GM12878 (cell line): ENCODE data around the gene LDOC1. TPM values are rescaled to one million over a fixed set of nuclear protein-coding genes. Genes with fewer than 3 reads are reported as not detected.

Experiments
- ATAC-seq: fragments of 200-7000 bp; cut with Tn5 transposase; 3 replicates; pipeline ENCODE4 v1.9.1; 2020; ENCODE audit warnings: mild to moderate bottlenecking, moderate library complexity
- BruUV-seq: library from RNA; stranded (reverse); fragments of 400-500 nt; replicated peaks from 2 replicates; lab custom pipeline; 2021; lab: Mats Ljungman, UMichigan
- CTCF ChIA-PET: fragments of 300-600 bp; sonication (Branson Sonifier 250); formaldehyde crosslinking; extraction: SDS; loops from one replicate; lab custom pipeline; 2021; ENCODE audit warnings: inconsistent platforms; lab: Yijun Ruan, JAX
- POLR2A ChIA-PET: fragments of 350-600 bp; formaldehyde crosslinking; extraction: SDS; loops from one replicate; lab custom pipeline; 2021; ENCODE audit warnings: inconsistent platforms; lab: Charles Lee
- RAD21 ChIA-PET: fragments of 300-600 bp; sonication (Branson Sonifier 250); formaldehyde crosslinking; loops from one replicate; lab custom pipeline; 2023; ENCODE audit warnings: antibody characterized with exemption; ENCODE audit not compliant: unreplicated experiment; lab: Charles Lee
- SMC1A ChIA-PET: fragments of 300-600 bp; sonication (Branson Sonifier 250); formaldehyde crosslinking; loops from one replicate; lab custom pipeline; 2023; ENCODE audit not compliant: unreplicated experiment, uncharacterized antibody; lab: Charles Lee
- DNase-seq: peaks from one replicate; pipeline ENCODE4 v3.0.0-alpha.2; 2011; ENCODE audit warnings: low read depth, low spot score
- FAIRE-seq: peaks from 3 replicates; lab custom pipeline; 2011; peaks lifted over from hg19 to GRCh38; lab: Jason Lieb, UNC
- H2AFZ ChIP-seq: 2 replicates; pipeline ENCODE4 v1.6.0; 2011; ENCODE audit warnings: low read depth, low read length, control low read depth; ENCODE audit not compliant: control insufficient read depth
- H3K27ac ChIP-seq: 2 replicates; pipeline ENCODE4 v1.5.1; 2011; ENCODE audit warnings: control low read depth; ENCODE audit not compliant: control insufficient read depth, insufficient read depth
- H3K27me3 ChIP-seq, 2 experiments: replicated peaks in 1 of 2; 2 replicates each; pipeline versions ENCODE4 v1.6.0 to v1.6.1; 2011; ENCODE audit warnings: low read length in 1 of 2; ENCODE audit not compliant: control insufficient read depth in 2 of 2, insufficient read depth in 2 of 2
- H3K36me3 ChIP-seq, 2 experiments: 2 replicates each; pipeline ENCODE4 v1.5.1; 2011; ENCODE audit warnings: low read length in 1 of 2; ENCODE audit not compliant: control insufficient read depth in 2 of 2, insufficient read depth in 2 of 2
- H3K4me1 ChIP-seq: 2 replicates; pipeline ENCODE4 v1.6.1; 2011; ENCODE audit warnings: mild to moderate bottlenecking, low read length, moderate library complexity, mixed read lengths; ENCODE audit not compliant: control insufficient read depth, insufficient read depth
- H3K4me2 ChIP-seq: 2 replicates; pipeline ENCODE4 v1.6.0; 2011; ENCODE audit warnings: control low read depth; ENCODE audit not compliant: control insufficient read depth, insufficient read depth
- H3K4me3 ChIP-seq: fragments of 200-600 bp; sonication (generic); 2 replicates; pipeline ENCODE4 v1.5.1; 2016
- H3K79me2 ChIP-seq: 2 replicates; pipeline ENCODE4 v1.6.0; 2011; ENCODE audit warnings: low read length; ENCODE audit not compliant: control insufficient read depth, insufficient read depth
- H3K9ac ChIP-seq: 2 replicates; pipeline ENCODE4 v1.8.0; 2011; ENCODE audit warnings: low read length, control low read depth, mixed read lengths; ENCODE audit not compliant: control insufficient read depth, insufficient read depth
- H3K9me3 ChIP-seq: replicated peaks from 3 replicates; pipeline ENCODE4 v1.5.1; 2011; ENCODE audit warnings: mild to moderate bottlenecking, low read length; ENCODE audit not compliant: control insufficient read depth, insufficient read depth
- H4K20me1 ChIP-seq: 2 replicates; pipeline ENCODE4 v1.6.0; 2011; ENCODE audit not compliant: control insufficient read depth, insufficient read depth
- BHLHE40 ChIP-seq, 2 experiments: fragments of 450-650 bp in 1 of 2; IDR thresholded peaks; 2 replicates each; pipeline ENCODE4 v1.6.1; 2011 to 2017; ENCODE audit warnings: low read depth in 2 of 2, borderline replicate concordance in 1 of 2, improper control_type of control experiment in 1 of 2, low read length in 1 of 2, mild to moderate bottlenecking in 1 of 2
- BMI1 ChIP-seq: fragments of 450-650 bp; IDR thresholded peaks from 2 replicates; pipeline ENCODE4 v1.6.1; 2016; ENCODE audit warnings: mild to moderate bottlenecking, moderate library complexity, borderline replicate concordance
- EED ChIP-seq: sonication (generic); IDR thresholded peaks from 2 replicates; pipeline ENCODE4 v1.6.1; 2016; ENCODE audit warnings: antibody characterized with exemption, low read depth
- FOXM1 ChIP-seq: IDR thresholded peaks from 2 replicates; pipeline ENCODE4 v1.6.1; 2012; ENCODE audit warnings: low read depth, mild to moderate bottlenecking, inconsistent platforms, low read length, moderate library complexity
- IRF4 ChIP-seq: IDR thresholded peaks from 2 replicates; pipeline ENCODE4 v1.6.1; 2011; ENCODE audit warnings: low read depth, low read length
- MTA2 ChIP-seq: fragments of 450-650 bp; IDR thresholded peaks from 2 replicates; pipeline ENCODE4 v1.6.1; 2016; ENCODE audit warnings: low read depth, mild to moderate bottlenecking, moderate library complexity
- NR2C2 ChIP-seq: IDR thresholded peaks from 2 replicates; pipeline ENCODE4 v1.6.1; 2011; ENCODE audit warnings: borderline replicate concordance, low read depth; ENCODE audit not compliant: control insufficient read depth, insufficient read length
- RAD51 ChIP-seq: fragments of 450-650 bp; IDR thresholded peaks from 2 replicates; pipeline ENCODE4 v1.6.1; 2016; ENCODE audit warnings: moderate library complexity, mild to moderate bottlenecking, inconsistent platforms
- RCOR1 ChIP-seq: conservative IDR thresholded peaks from 2 replicates; pipeline ENCODE4 v1.6.1; 2012; ENCODE audit warnings: low read depth, low read length, improper control_type of control experiment
- RFX5 ChIP-seq: IDR thresholded peaks from 2 replicates; pipeline ENCODE4 v1.6.1; 2011; ENCODE audit warnings: low read depth, low read length, improper control_type of control experiment
- SRF ChIP-seq, 2 experiments: IDR thresholded peaks; 2 replicates each; pipeline ENCODE4 v1.6.1; 2011; ENCODE audit warnings: low read depth in 2 of 2, low read length in 2 of 2, mild to moderate bottlenecking in 1 of 2, moderate library complexity in 1 of 2
- TAF1 ChIP-seq: IDR thresholded peaks from 2 replicates; pipeline ENCODE4 v1.6.1; 2011; ENCODE audit warnings: mild to moderate bottlenecking, low read depth, low read length, borderline replicate concordance
- ZNF274 ChIP-seq: IDR thresholded peaks from one replicate; pipeline ENCODE4 v1.8.0; 2011; ENCODE audit not compliant: insufficient read length, insufficient read depth
- WGBS: methylation state at CpG from one replicate; pipeline ENCODE4 v1.1.6; 2016; ENCODE audit warnings: low lambda C conversion rate; ENCODE audit not compliant: insufficient replicate concordance, insufficient coverage; ENCODE audit errors: missing lambda C conversion rate; 5-methylcytosine and 5-hydroxymethylcytosine counted together
- in situ Hi-C: fragments of 300-500 bp; cut with MboI; formaldehyde crosslinking; loops from 9 replicates; pipeline ENCODE4 v1.14.3; 2018; ENCODE audit warnings: mixed read lengths
- intact Hi-C: fragments of 100-400 bp; cut with micrococcal nuclease; formaldehyde crosslinking; loops from one replicate; pipeline ENCODE4 v1.14.2; 2022; ENCODE audit not compliant: unreplicated experiment
- polyA plus RNA-seq, 11 experiments: library from polyadenylated mRNA; depleted of rRNA in 4 of 11; unstranded in 6 of 11; stranded (reverse) in 5 of 11; fragments of >200 nt; fragmentation: Nextera tagmentation in 4 of 11; fragmentation: Illumina TruSeq in 1 of 11; extraction: Ambion mirVana in 4 of 11; extraction: Trizol in 1 of 11; gene quantifications; 1 replicate in 1 of 11; 2 replicates in 10 of 11; pipeline versions ENCODE4 v1.2.1 to v1.2.3, GENCODE V29; 2011 to 2016; ENCODE audit warnings: inconsistent platforms in 2 of 11, missing spikeins in 2 of 11, low read depth in 1 of 11
- total RNA-seq, 4 experiments: library from RNA; depleted of rRNA in 3 of 4; stranded (reverse); fragments of >200 nt in 3 of 4; fragmentation: Illumina TruSeq in 1 of 4; extraction: Trizol in 1 of 4; gene quantifications; 2 replicates each; pipeline versions ENCODE4 v1.2.1 to v1.2.3, GENCODE V29; 2013 to 2021
- TF ChIP-seq, protein P1 (sequence below): fragments of 150-350 bp; IDR thresholded peaks from 2 replicates; pipeline ENCODE4 v1.6.1; 2014; ENCODE audit warnings: mild to moderate bottlenecking, low read depth, low read length
- TF ChIP-seq, protein P2 (sequence below): IDR thresholded peaks from 2 replicates; pipeline ENCODE4 v1.6.1; 2012; ENCODE audit warnings: low read depth, low read length, improper control_type of control experiment
- TF ChIP-seq, protein P3 (sequence below): fragments of 450-650 bp; IDR thresholded peaks from 2 replicates; pipeline ENCODE4 v1.6.1; 2017; ENCODE audit warnings: antibody characterized with exemption, mild to moderate bottlenecking, moderate library complexity

Gene LDOC1
- total and polyA plus RNA-seq, 10 of the 15 experiments (the other 5 are each of a cell fraction or from before 2014, with no cell fraction given): 0.04 to 0.28 (median 0.11) TPM; not detected in 7

DNA sequence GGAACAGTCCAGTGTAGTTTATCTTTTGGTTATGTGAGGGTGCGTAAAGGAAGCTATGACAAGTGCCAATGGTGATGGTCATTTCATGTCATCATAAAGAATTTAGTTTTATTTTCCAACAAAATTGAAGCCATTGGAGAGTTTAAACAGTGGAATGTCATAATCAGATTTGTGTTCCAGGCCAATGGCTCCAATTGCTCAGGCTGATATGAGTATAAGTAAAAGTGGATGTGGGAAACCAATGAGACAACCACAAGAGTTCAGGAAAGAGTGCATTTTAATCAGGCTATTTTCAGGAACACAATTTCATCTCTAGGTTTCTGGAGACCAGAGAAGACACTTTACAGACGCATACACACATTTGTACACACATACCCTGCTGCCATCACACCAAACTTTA, 44.7 kb upstream of the LDOC1 start:
- Histone ChIP-seq H3K27me3 (no peaks in the 10 kb centered on the region), H3K4me2 (no peak overlapping the region), H3K79me2 (no peaks in the 10 kb centered on the region), H3K9me3 (no peaks in the 10 kb centered on the region), H3K27ac (no peak overlapping the region), H3K36me3 (no peaks in the 10 kb centered on the region), H3K9ac (no peak overlapping the region), H4K20me1 (no peaks in the 10 kb centered on the region), H2AFZ (no peak overlapping the region), H3K4me3 (no peak overlapping the region), H3K4me1 (no peaks in the 10 kb centered on the region)
- DNase-seq: no peak
- in situ Hi-C loops: no loop called here
- CTCF ChIA-PET: no interaction called here
- no peak for TF ChIP-seq FOXM1
- no peak for TF ChIP-seq BHLHE40 (IDR thresholded peaks at IDR 0.05; ENCODE audit: borderline replicate concordance in 1 of 2, low read depth in 2 of 2, low read length in 1 of 2)
- TF ChIP-seq, protein P1, sequence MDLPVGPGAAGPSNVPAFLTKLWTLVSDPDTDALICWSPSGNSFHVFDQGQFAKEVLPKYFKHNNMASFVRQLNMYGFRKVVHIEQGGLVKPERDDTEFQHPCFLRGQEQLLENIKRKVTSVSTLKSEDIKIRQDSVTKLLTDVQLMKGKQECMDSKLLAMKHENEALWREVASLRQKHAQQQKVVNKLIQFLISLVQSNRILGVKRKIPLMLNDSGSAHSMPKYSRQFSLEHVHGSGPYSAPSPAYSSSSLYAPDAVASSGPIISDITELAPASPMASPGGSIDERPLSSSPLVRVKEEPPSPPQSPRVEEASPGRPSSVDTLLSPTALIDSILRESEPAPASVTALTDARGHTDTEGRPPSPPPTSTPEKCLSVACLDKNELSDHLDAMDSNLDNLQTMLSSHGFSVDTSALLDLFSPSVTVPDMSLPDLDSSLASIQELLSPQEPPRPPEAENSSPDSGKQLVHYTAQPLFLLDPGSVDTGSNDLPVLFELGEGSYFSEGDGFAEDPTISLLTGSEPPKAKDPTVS: no peak
- TF ChIP-seq, protein P2, sequence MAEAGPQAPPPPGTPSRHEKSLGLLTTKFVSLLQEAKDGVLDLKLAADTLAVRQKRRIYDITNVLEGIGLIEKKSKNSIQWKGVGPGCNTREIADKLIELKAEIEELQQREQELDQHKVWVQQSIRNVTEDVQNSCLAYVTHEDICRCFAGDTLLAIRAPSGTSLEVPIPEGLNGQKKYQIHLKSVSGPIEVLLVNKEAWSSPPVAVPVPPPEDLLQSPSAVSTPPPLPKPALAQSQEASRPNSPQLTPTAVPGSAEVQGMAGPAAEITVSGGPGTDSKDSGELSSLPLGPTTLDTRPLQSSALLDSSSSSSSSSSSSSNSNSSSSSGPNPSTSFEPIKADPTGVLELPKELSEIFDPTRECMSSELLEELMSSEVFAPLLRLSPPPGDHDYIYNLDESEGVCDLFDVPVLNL: no peak
- TF ChIP-seq EED: no peak
- TF ChIP-seq, protein P3, sequence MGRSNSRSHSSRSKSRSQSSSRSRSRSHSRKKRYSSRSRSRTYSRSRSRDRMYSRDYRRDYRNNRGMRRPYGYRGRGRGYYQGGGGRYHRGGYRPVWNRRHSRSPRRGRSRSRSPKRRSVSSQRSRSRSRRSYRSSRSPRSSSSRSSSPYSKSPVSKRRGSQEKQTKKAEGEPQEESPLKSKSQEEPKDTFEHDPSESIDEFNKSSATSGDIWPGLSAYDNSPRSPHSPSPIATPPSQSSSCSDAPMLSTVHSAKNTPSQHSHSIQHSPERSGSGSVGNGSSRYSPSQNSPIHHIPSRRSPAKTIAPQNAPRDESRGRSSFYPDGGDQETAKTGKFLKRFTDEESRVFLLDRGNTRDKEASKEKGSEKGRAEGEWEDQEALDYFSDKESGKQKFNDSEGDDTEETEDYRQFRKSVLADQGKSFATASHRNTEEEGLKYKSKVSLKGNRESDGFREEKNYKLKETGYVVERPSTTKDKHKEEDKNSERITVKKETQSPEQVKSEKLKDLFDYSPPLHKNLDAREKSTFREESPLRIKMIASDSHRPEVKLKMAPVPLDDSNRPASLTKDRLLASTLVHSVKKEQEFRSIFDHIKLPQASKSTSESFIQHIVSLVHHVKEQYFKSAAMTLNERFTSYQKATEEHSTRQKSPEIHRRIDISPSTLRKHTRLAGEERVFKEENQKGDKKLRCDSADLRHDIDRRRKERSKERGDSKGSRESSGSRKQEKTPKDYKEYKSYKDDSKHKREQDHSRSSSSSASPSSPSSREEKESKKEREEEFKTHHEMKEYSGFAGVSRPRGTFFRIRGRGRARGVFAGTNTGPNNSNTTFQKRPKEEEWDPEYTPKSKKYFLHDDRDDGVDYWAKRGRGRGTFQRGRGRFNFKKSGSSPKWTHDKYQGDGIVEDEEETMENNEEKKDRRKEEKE: no peak
- TF ChIP-seq ZNF274: no peak
- no peak for TF ChIP-seq RCOR1
- no peak for TF ChIP-seq MTA2
- TF ChIP-seq SRF (IDR thresholded peaks at IDR 0.05; ENCODE audit: low read depth in 2 of 2, low read length in 2 of 2): no peak
- no peak for TF ChIP-seq BMI1
- TF ChIP-seq IRF4: no peak
- TF ChIP-seq NR2C2: no peak
- no peak for TF ChIP-seq RAD51
- no peak for TF ChIP-seq TAF1
- TF ChIP-seq RFX5: no peak
- SMC1A ChIA-PET: no interaction called here
- POLR2A ChIA-PET: no interaction called here
- intact Hi-C loops: no loop called here
- WGBS: 44% methylated on average over 2 of the region's 2 CpGs
- BruUV-seq: no TSS peak
- ATAC-seq: no peak
- FAIRE-seq: no peak
- RAD21 ChIA-PET: no interaction called here
